ENCODE data around the gene RASGRF2.

The RASGRF2 gene

GRCh38 chr5:81205058-81205457 is 244.9 kb downstream of the RASGRF2 start:
- TF ChIP-seq ZFX (IDR thresholded peaks at IDR 0.05; ENCODE audit: borderline replicate concordance), result no peak
- no peak for TF ChIP-seq CTCF (IDR thresholded peaks at IDR 0.05)
- H3K27ac ChIP-seq, result no peak overlapping the region

GRCh38 chr5:81207009-81207408 is 246.8 kb downstream of the RASGRF2 start:
- TF ChIP-seq CTCF (IDR thresholded peaks at IDR 0.05) (peak; percentile 42), ZFX (IDR thresholded peaks at IDR 0.05; ENCODE audit: borderline replicate concordance) (no peak)

GRCh38 chr5:81208904-81209303 is 248.7 kb downstream of the RASGRF2 start:
- H3K27ac ChIP-seq, result no peak overlapping the region
- no peak for TF ChIP-seq CTCF (IDR thresholded peaks at IDR 0.05)
- TF ChIP-seq ZFX (IDR thresholded peaks at IDR 0.05; ENCODE audit: borderline replicate concordance), result no peak

More at GRCh38 chr5:81207009-81207408, 246.8 kb downstream of the RASGRF2 start:
- H3K27ac ChIP-seq, result no peak overlapping the region

- no peak for TF ChIP-seq ZFX (IDR thresholded peaks at IDR 0.05; ENCODE audit: borderline replicate concordance)
- TF ChIP-seq CTCF (IDR thresholded peaks at IDR 0.05), result no peak
- no peak overlapping the region for H3K27ac ChIP-seq
Measured at GRCh38 chr5:81209386-81209785, 249.2 kb downstream of the RASGRF2 start.

- TF ChIP-seq ZFX (IDR thresholded peaks at IDR 0.05; ENCODE audit: borderline replicate concordance), result no peak
- TF ChIP-seq CTCF (IDR thresholded peaks at IDR 0.05), result no peak
- H3K27ac ChIP-seq, result no peak overlapping the region
Measured at GRCh38 chr5:81209869-81210493, 249.8 kb downstream of the RASGRF2 start.

- H3K27ac ChIP-seq, result no peak overlapping the region
- TF ChIP-seq ZFX (IDR thresholded peaks at IDR 0.05; ENCODE audit: borderline replicate concordance) (no peak), CTCF (IDR thresholded peaks at IDR 0.05) (peak; percentile 60)
Measured at GRCh38 chr5:81212211-81212751, 252.1 kb downstream of the RASGRF2 start.

GRCh38 chr5:81213070-81213469 is 252.9 kb downstream of the RASGRF2 start:
- no peak overlapping the region for H3K27ac ChIP-seq
- TF ChIP-seq CTCF (IDR thresholded peaks at IDR 0.05), result no peak
